ENCODE results near the gene RREB1.

RREB1 gene

GRCh38 chr6:7197747-7198146 is 90.0 kb downstream of the RREB1 start:
- no peak for DNase-seq

- no peak for DNase-seq
Measured at GRCh38 chr6:7198833-7199800, 91.4 kb downstream of the RREB1 start.

- no peak for DNase-seq
Measured at GRCh38 chr6:7200598-7201443, 93.1 kb downstream of the RREB1 start.

- no peak for DNase-seq
Measured at GRCh38 chr6:7201444-7201731, 93.6 kb downstream of the RREB1 start.

- no peak for DNase-seq
Measured at GRCh38 chr6:7201732-7202541, 94.2 kb downstream of the RREB1 start.

- DNase-seq = no peak
Measured at GRCh38 chr6:7202950-7203349, 95.2 kb downstream of the RREB1 start.

GRCh38 chr6:7203939-7204338 is 96.2 kb downstream of the RREB1 start:
- DNase-seq = no peak

- no peak for DNase-seq
Measured at GRCh38 chr6:7204726-7205125, 97.0 kb downstream of the RREB1 start.

GRCh38 chr6:7207720-7208119 is 100.0 kb downstream of the RREB1 start:
- DNase-seq = no peak

- DNase-seq = no peak
Measured at GRCh38 chr6:7213416-7213815, 105.7 kb downstream of the RREB1 start.

- DNase-seq = no peak
Measured at GRCh38 chr6:7214468-7214867, 106.7 kb downstream of the RREB1 start.

- DNase-seq = no peak
Measured at GRCh38 chr6:7215131-7215530, 107.4 kb downstream of the RREB1 start.

GRCh38 chr6:7215798-7216231 is 108.1 kb downstream of the RREB1 start:
- no peak for DNase-seq

- no peak for DNase-seq
Measured at GRCh38 chr6:7216941-7217621, 109.3 kb downstream of the RREB1 start.

- no peak for DNase-seq
Measured at GRCh38 chr6:7218406-7218988, 110.7 kb downstream of the RREB1 start.

GRCh38 chr6:7219310-7219709 is 111.5 kb downstream of the RREB1 start:
- DNase-seq = no peak

- no peak for DNase-seq
Measured at GRCh38 chr6:7222197-7222596, 114.4 kb downstream of the RREB1 start.

- no peak for DNase-seq
Measured at GRCh38 chr6:7224731-7225130, 117.0 kb downstream of the RREB1 start.

GRCh38 chr6:7228662-7229375 is 121.1 kb downstream of the RREB1 start:
- no peak for DNase-seq

GRCh38 chr6:7229376-7230326 is 121.9 kb downstream of the RREB1 start:
- no peak for DNase-seq

All from COR-L47 (cell line).